ENCODE measurements around the gene WNT1. TPM values are rescaled to one million over a fixed set of nuclear protein-coding genes. Genes with fewer than 3 reads are reported as not detected.

The WNT1 gene
- total and polyA plus RNA-seq, 9 donors = not detected

- WGBS, 3 donors = 24 to 26% (median 26%) methylated on average over 16 of the region's 16 CpGs
- TF ChIP-seq CTCF (IDR thresholded peaks at IDR 0.05) (no peak), EP300 (IDR thresholded peaks at IDR 0.05) (no peak), POLR2A (IDR thresholded peaks at IDR 0.05) (no peak)
- peak in 2 of 5 donors; percentile 45 to 62 for DNase-seq
- Histone ChIP-seq H3K4me3 (no peak overlapping the region), H3K4me1 (ENCODE audit: insufficient read depth) (no peaks in the 10 kb centered on the region), H3K27ac (no peak overlapping the region), H3K36me3 (no peaks in the 10 kb centered on the region), H3K27me3 (no peaks in the 10 kb centered on the region), H3K9me3 (no peaks in the 10 kb centered on the region)
- intact Hi-C loops (cut with DNase I) = loop anchor here in 1 of 4 donors (10.0 kb wide), 1 partner anchor 63 kb away; the partner anchor contains the start of gene FKBP11
Observed at GRCh38 chr12:48988030-48988649, 10.0 kb downstream of the WNT1 start.

- intact Hi-C loops (cut with DNase I) = loop anchor here in 1 of 4 donors (10.0 kb wide), 1 partner anchor 126 kb away; the partner anchor contains the start of gene RND1
- Histone ChIP-seq H3K27ac (no peak overlapping the region), H3K9me3 (no peaks in the 10 kb centered on the region), H3K4me3 (no peak overlapping the region), H3K36me3 (no peaks in the 10 kb centered on the region), H3K27me3 (no peaks in the 10 kb centered on the region), H3K4me1 (ENCODE audit: insufficient read depth) (no peaks in the 10 kb centered on the region)
- no peak for TF ChIP-seq EP300 (IDR thresholded peaks at IDR 0.05)
- TF ChIP-seq CTCF (IDR thresholded peaks at IDR 0.05) = no peak
- TF ChIP-seq POLR2A (IDR thresholded peaks at IDR 0.05) = no peak
- no peak for DNase-seq
Observed at GRCh38 chr12:48990552-48990951, 12.4 kb downstream of the WNT1 start.

- H3K27ac ChIP-seq = no peak overlapping the region
- no peaks in the 10 kb centered on the region for H3K27me3 ChIP-seq
- DNase-seq = no peak
- H3K9me3 ChIP-seq = no peaks in the 10 kb centered on the region
- no peak for TF ChIP-seq CTCF (IDR thresholded peaks at IDR 0.05)
- TF ChIP-seq EP300 (IDR thresholded peaks at IDR 0.05) = no peak
- TF ChIP-seq POLR2A (IDR thresholded peaks at IDR 0.05) = no peak
- no peak overlapping the region for H3K4me3 ChIP-seq
- intact Hi-C loops (cut with DNase I) = loop anchor here in 1 of 4 donors (10.0 kb wide), 1 partner anchor 127 kb away; the partner anchor contains the start of gene RND1
- H3K36me3 ChIP-seq = no peaks in the 10 kb centered on the region
- no peaks in the 10 kb centered on the region for H3K4me1 ChIP-seq (ENCODE audit: insufficient read depth)
- 56 to 58% (median 57%) methylated on average over 8 of the region's 8 CpGs for WGBS, 3 donors
Observed at GRCh38 chr12:48991247-48992050, 13.3 kb downstream of the WNT1 start.

- TF ChIP-seq CTCF (IDR thresholded peaks at IDR 0.05) = no peak
- no peak for TF ChIP-seq EP300 (IDR thresholded peaks at IDR 0.05)
- TF ChIP-seq POLR2A (IDR thresholded peaks at IDR 0.05) = no peak
- no peak for DNase-seq
- H3K36me3 ChIP-seq = no peaks in the 10 kb centered on the region
- H3K27me3 ChIP-seq = no peaks in the 10 kb centered on the region
- H3K4me3 ChIP-seq = no peak overlapping the region
- no peaks in the 10 kb centered on the region for H3K4me1 ChIP-seq (ENCODE audit: insufficient read depth)
- no peak overlapping the region for H3K27ac ChIP-seq
- intact Hi-C loops (cut with DNase I) = loop anchor here in 1 of 4 donors (10.0 kb wide), 1 partner anchor 129 kb away; the partner anchor contains the start of gene RND1
- 71 to 80% (median 72%) methylated on average over 3 of the region's 3 CpGs for WGBS, 3 donors
- H3K9me3 ChIP-seq = no peaks in the 10 kb centered on the region
Observed at GRCh38 chr12:48993787-48994186, 15.7 kb downstream of the WNT1 start.

All from ovary (tissue), 9 donors.